ENCODE measurements around the gene MAGI3. TPM values are rescaled to one million over a fixed set of nuclear protein-coding genes. Genes with fewer than 3 reads are reported as not detected.
"Not testable (repeated sequence)": the region's sequence is repeated elsewhere in the genome, so short reads cannot be mapped to it uniquely, and the experiment has no call there.

The MAGI3 gene
- total RNA-seq, 2 donors from 2014 or later = 1.5 to 3.5 TPM

GRCh38 chr1:113485131-113485530, 94.8 kb downstream of the MAGI3 start:
- H3K27ac Mint-ChIP-seq = not testable (repeated sequence)

GRCh38 chr1:113488576-113489177, 98.4 kb downstream of the MAGI3 start:
- Mint-ChIP-seq H3K4me1 (ENCODE audit: low read depth in 2 of 2) (no peaks in the 10 kb centered on the region), H3K27me3 (peaks cover 0 to 2% of the 10 kb centered on the region in 2 donors), H3K36me3 (peaks cover 54% of the 10 kb centered on the region), H3K9me3 (peaks cover 32% of the 10 kb centered on the region), H3K4me3 (no peak overlapping the region), H3K27ac (no peak overlapping the region)
- DNase-seq (ENCODE audit: low spot score) = no peak
- no peak for ATAC-seq

More at GRCh38 chr1:113485131-113485530, 94.8 kb downstream of the MAGI3 start:
- not testable (repeated sequence) for DNase-seq (ENCODE audit: low spot score); H3K4me3 Mint-ChIP-seq; H3K4me1 Mint-ChIP-seq (ENCODE audit: low read depth in 2 of 2); ATAC-seq; H3K27me3 Mint-ChIP-seq
- peaks cover 20% of the 10 kb centered on the region for H3K36me3 Mint-ChIP-seq
- peaks cover 19% of the 10 kb centered on the region for H3K9me3 Mint-ChIP-seq

GRCh38 chr1:113490384-113490783, 100.1 kb downstream of the MAGI3 start:
- H3K27me3 Mint-ChIP-seq = no peaks in the 10 kb centered on the region
- H3K4me3 Mint-ChIP-seq = no peak overlapping the region
- H3K36me3 Mint-ChIP-seq = peaks cover 57% of the 10 kb centered on the region
- ATAC-seq = no peak
- H3K9me3 Mint-ChIP-seq = peaks cover 29% of the 10 kb centered on the region
- no peaks in the 10 kb centered on the region for H3K4me1 Mint-ChIP-seq (ENCODE audit: low read depth in 2 of 2)
- H3K27ac Mint-ChIP-seq = no peak overlapping the region
- no peak for DNase-seq (ENCODE audit: low spot score)

- ATAC-seq = no peak
- no peak overlapping the region for H3K4me3 Mint-ChIP-seq
- H3K36me3 Mint-ChIP-seq = peaks cover 48% of the 10 kb centered on the region
- no peaks in the 10 kb centered on the region for H3K4me1 Mint-ChIP-seq (ENCODE audit: low read depth in 2 of 2)
- no peaks in the 10 kb centered on the region for H3K27me3 Mint-ChIP-seq
- no peak overlapping the region for H3K27ac Mint-ChIP-seq
- DNase-seq (ENCODE audit: low spot score) = no peak
- H3K9me3 Mint-ChIP-seq = peaks cover 24% of the 10 kb centered on the region
These were observed 103.2 kb downstream of the MAGI3 start for GRCh38 chr1:113493533-113493932.

- DNase-seq (ENCODE audit: low spot score) (no peak), ATAC-seq (no peak)
- Mint-ChIP-seq H3K4me1 (ENCODE audit: low read depth in 2 of 2) (no peaks in the 10 kb centered on the region), H3K4me3 (no peak overlapping the region), H3K27me3 (no peaks in the 10 kb centered on the region), H3K36me3 (no peaks in the 10 kb centered on the region), H3K27ac (no peak overlapping the region), H3K9me3 (no peaks in the 10 kb centered on the region)
These were observed 115.0 kb downstream of the MAGI3 start for GRCh38 chr1:113505357-113505756.

- peaks cover 5% of the 10 kb centered on the region for H3K9me3 Mint-ChIP-seq
- peaks cover 0 to 4% of the 10 kb centered on the region in 2 donors for H3K27me3 Mint-ChIP-seq
- H3K4me3 Mint-ChIP-seq = no peak overlapping the region
- no peaks in the 10 kb centered on the region for H3K4me1 Mint-ChIP-seq (ENCODE audit: low read depth in 2 of 2)
- ATAC-seq (no peak), DNase-seq (ENCODE audit: low spot score) (no peak)
- no peak overlapping the region for H3K27ac Mint-ChIP-seq
- peaks cover 6% of the 10 kb centered on the region for H3K36me3 Mint-ChIP-seq
These were observed 117.4 kb downstream of the MAGI3 start for GRCh38 chr1:113507552-113508214.

- no peak overlapping the region for H3K27ac Mint-ChIP-seq
- no peaks in the 10 kb centered on the region for H3K4me1 Mint-ChIP-seq (ENCODE audit: low read depth in 2 of 2)
- H3K4me3 Mint-ChIP-seq = no peak overlapping the region
- peaks cover 6% of the 10 kb centered on the region for H3K36me3 Mint-ChIP-seq
- peaks cover 0 to 4% of the 10 kb centered on the region in 2 donors for H3K27me3 Mint-ChIP-seq
- H3K9me3 Mint-ChIP-seq = peaks cover 5% of the 10 kb centered on the region
- DNase-seq (ENCODE audit: low spot score) (no peak), ATAC-seq (no peak)
These were observed 118.2 kb downstream of the MAGI3 start for GRCh38 chr1:113508364-113509164.

- not testable (repeated sequence) for H3K27ac Mint-ChIP-seq; H3K4me1 Mint-ChIP-seq (ENCODE audit: low read depth in 2 of 2); H3K27me3 Mint-ChIP-seq; H3K9me3 Mint-ChIP-seq; H3K36me3 Mint-ChIP-seq; H3K4me3 Mint-ChIP-seq; ATAC-seq; DNase-seq (ENCODE audit: low spot score)
These were observed 119.5 kb downstream of the MAGI3 start for GRCh38 chr1:113509766-113510165.

GRCh38 chr1:113511269-113511668, 121.0 kb downstream of the MAGI3 start:
- no peak overlapping the region for H3K4me3 Mint-ChIP-seq
- H3K4me1 Mint-ChIP-seq (ENCODE audit: low read depth in 2 of 2) = no peaks in the 10 kb centered on the region
- ATAC-seq (no peak), DNase-seq (ENCODE audit: low spot score) (no peak)
- H3K27ac Mint-ChIP-seq = no peak overlapping the region
- H3K9me3 Mint-ChIP-seq = peaks cover 5% of the 10 kb centered on the region
- H3K27me3 Mint-ChIP-seq = peaks cover 0 to 4% of the 10 kb centered on the region in 2 donors
- H3K36me3 Mint-ChIP-seq = peaks cover 6% of the 10 kb centered on the region

GRCh38 chr1:113515498-113515897, 125.2 kb downstream of the MAGI3 start:
- no peak overlapping the region for H3K27ac Mint-ChIP-seq
- DNase-seq (ENCODE audit: low spot score) (no peak), ATAC-seq (no peak)
- peaks cover 4% of the 10 kb centered on the region for H3K9me3 Mint-ChIP-seq
- no peak overlapping the region for H3K4me3 Mint-ChIP-seq
- peaks cover 5% of the 10 kb centered on the region for H3K36me3 Mint-ChIP-seq
- no peaks in the 10 kb centered on the region for H3K4me1 Mint-ChIP-seq (ENCODE audit: low read depth in 2 of 2)
- peaks cover 0 to 4% of the 10 kb centered on the region in 2 donors for H3K27me3 Mint-ChIP-seq

GRCh38 chr1:113517346-113517745, 127.0 kb downstream of the MAGI3 start:
- H3K36me3 Mint-ChIP-seq = no peaks in the 10 kb centered on the region
- H3K4me1 Mint-ChIP-seq (ENCODE audit: low read depth in 2 of 2) = no peaks in the 10 kb centered on the region
- no peak for DNase-seq (ENCODE audit: low spot score)
- peaks cover 0 to 1% of the 10 kb centered on the region in 2 donors for H3K27me3 Mint-ChIP-seq
- no peak for ATAC-seq
- H3K9me3 Mint-ChIP-seq = no peaks in the 10 kb centered on the region
- no peak overlapping the region for H3K4me3 Mint-ChIP-seq
- H3K27ac Mint-ChIP-seq = no peak overlapping the region

GRCh38 chr1:113517983-113518382, 127.7 kb downstream of the MAGI3 start:
- peaks cover 5% of the 10 kb centered on the region for H3K36me3 Mint-ChIP-seq
- ATAC-seq = no peak

GRCh38 chr1:113519556-113519955, 129.2 kb downstream of the MAGI3 start:
- no peaks in the 10 kb centered on the region for H3K9me3 Mint-ChIP-seq
- ATAC-seq = no peak
- H3K27me3 Mint-ChIP-seq = peaks cover 0 to 15% of the 10 kb centered on the region in 2 donors
- no peak overlapping the region for H3K4me3 Mint-ChIP-seq
- no peaks in the 10 kb centered on the region for H3K4me1 Mint-ChIP-seq (ENCODE audit: low read depth in 2 of 2)
- no peak for DNase-seq (ENCODE audit: low spot score)
- peaks cover 12% of the 10 kb centered on the region for H3K36me3 Mint-ChIP-seq
- H3K27ac Mint-ChIP-seq = no peak overlapping the region

More at GRCh38 chr1:113517983-113518382, 127.7 kb downstream of the MAGI3 start:
- Mint-ChIP-seq H3K27me3 (peaks cover 0 to 7% of the 10 kb centered on the region in 2 donors), H3K4me3 (no peak overlapping the region), H3K9me3 (no peaks in the 10 kb centered on the region), H3K27ac (no peak overlapping the region), H3K4me1 (ENCODE audit: low read depth in 2 of 2) (no peaks in the 10 kb centered on the region)
- no peak for DNase-seq (ENCODE audit: low spot score)

- no peaks in the 10 kb centered on the region for H3K4me1 Mint-ChIP-seq (ENCODE audit: low read depth in 2 of 2)
- peaks cover 13 to 22% of the 10 kb centered on the region in 2 donors for H3K27me3 Mint-ChIP-seq
- no peak overlapping the region for H3K27ac Mint-ChIP-seq
- H3K36me3 Mint-ChIP-seq = peaks cover 4% of the 10 kb centered on the region
- H3K4me3 Mint-ChIP-seq = no peak overlapping the region
- DNase-seq (ENCODE audit: low spot score) = no peak
- H3K9me3 Mint-ChIP-seq = no peaks in the 10 kb centered on the region
- no peak for ATAC-seq
These were observed 139.7 kb downstream of the MAGI3 start for GRCh38 chr1:113530021-113530420.

Measured in natural killer cell treated with Interleukin-12 subunit alpha and Interleukin-12 subunit beta and Interleukin-15 and Interleukin-18, amount 100 ng/mL, for 72 hours (primary cell).